GM18907 (cell line): ENCODE results near the gene RRN3.
"Not testable (repeated sequence)": the region's sequence is repeated elsewhere in the genome, so short reads cannot be mapped to it uniquely, and the experiment has no call there.

Experiments
- ATAC-seq: cut with Tn5 transposase; IDR thresholded peaks from one replicate; pipeline ENCODE4 v1.9.1; 2021; ENCODE audit warnings: mild to moderate bottlenecking, moderate library complexity; ENCODE audit not compliant: unreplicated experiment

RRN3 gene

GRCh38 chr16:15093955-15094827, at the start of gene RRN3:
RRN3 (minus strand) TSS chr16:15094272; CDS start chr16:15094233, 39 bp downstream.
- peak; percentile 96 for ATAC-seq

- ATAC-seq: not testable (repeated sequence)
Observed at GRCh38 chr16:15143601-15144091, 49.6 kb upstream of the RRN3 start.

GRCh38 chr16:15142891-15143600, 49.0 kb upstream of the RRN3 start:
- ATAC-seq: not testable (repeated sequence)

GRCh38 chr16:15142107-15142890, 48.2 kb upstream of the RRN3 start:
- not testable (repeated sequence) for ATAC-seq

- no peak for ATAC-seq
Observed at GRCh38 chr16:15141586-15141985, 47.5 kb upstream of the RRN3 start.

GRCh38 chr16:15140444-15141365, 46.6 kb upstream of the RRN3 start:
- not testable (repeated sequence) for ATAC-seq

- not testable (repeated sequence) for ATAC-seq
Observed at GRCh38 chr16:15137514-15137913, 43.4 kb upstream of the RRN3 start.

- ATAC-seq: not testable (repeated sequence)
Observed at GRCh38 chr16:15135483-15136360, 41.6 kb upstream of the RRN3 start.

GRCh38 chr16:15134752-15135482, 40.8 kb upstream of the RRN3 start:
- not testable (repeated sequence) for ATAC-seq

- not testable (repeated sequence) for ATAC-seq
Observed at GRCh38 chr16:15133554-15133953, 39.5 kb upstream of the RRN3 start.

- not testable (repeated sequence) for ATAC-seq
Observed at GRCh38 chr16:15132719-15133428, 38.8 kb upstream of the RRN3 start.

GRCh38 chr16:15130943-15131700, 37.0 kb upstream of the RRN3 start:
- not testable (repeated sequence) for ATAC-seq

- ATAC-seq: not testable (repeated sequence)
Observed at GRCh38 chr16:15130256-15130932, 36.3 kb upstream of the RRN3 start.

- not testable (repeated sequence) for ATAC-seq
Observed at GRCh38 chr16:15127641-15128425, 33.8 kb upstream of the RRN3 start.

GRCh38 chr16:15100372-15100987, 6.4 kb upstream of the RRN3 start:
- not testable (repeated sequence) for ATAC-seq
